Kidney (tissue), 14 donors: ENCODE measurements around the gene AP1G2. TPM values are rescaled to one million over a fixed set of nuclear protein-coding genes. Genes with fewer than 3 reads are reported as not detected.
A peak's percentile ranks its signal among the peaks of the same experiment; 100 is the strongest.

Source experiments
- DNase-seq, 5 donors: peaks; one replicate each; pipeline ENCODE4 v3.0.0-alpha.2; 2013 to 2020
- FAIRE-seq: peaks from 2 replicates; lab custom pipeline; 2012; peaks lifted over from hg19 to GRCh38; lab: Jason Lieb, UNC
- H3K27ac ChIP-seq, 2 donors: one replicate each; pipeline ENCODE4 v1.7.0; 2013; ENCODE audit warnings: low read depth in 2 of 2, low read length in 2 of 2, inconsistent platforms in 1 of 2
- H3K27me3 ChIP-seq: one replicate; pipeline ENCODE4 v1.7.1; 2013; ENCODE audit warnings: low read length, inconsistent platforms; ENCODE audit not compliant: control insufficient read depth, insufficient read depth
- H3K36me3 ChIP-seq, 3 donors: one replicate each; pipeline versions ENCODE4 v1.7.0 to v1.7.1; 2013; ENCODE audit warnings: low read length in 3 of 3, control low read depth in 1 of 3, inconsistent platforms in 1 of 3; ENCODE audit not compliant: insufficient read depth in 3 of 3, control insufficient read depth in 2 of 3
- H3K4me1 ChIP-seq, 3 donors: one replicate each; pipeline versions ENCODE4 v1.7.0 to v1.7.1; 2013; ENCODE audit warnings: low read length in 3 of 3, inconsistent platforms in 1 of 3, low read depth in 1 of 3; ENCODE audit not compliant: control insufficient read depth in 2 of 3, insufficient read depth in 2 of 3
- H3K4me3 ChIP-seq, 3 donors: one replicate each; pipeline versions ENCODE4 v1.7.0 to v1.8.1; 2013; ENCODE audit warnings: low read length in 3 of 3, control low read depth in 1 of 3, inconsistent platforms in 1 of 3
- H3K9ac ChIP-seq, 3 donors: one replicate each; pipeline versions ENCODE4 v1.7.0 to v1.7.1; 2013; ENCODE audit warnings: low read length in 3 of 3, control low read depth in 1 of 3, inconsistent platforms in 1 of 3
- H3K9me3 ChIP-seq, 3 donors: one replicate each; pipeline versions ENCODE4 v1.7.0 to v1.7.1; 2013; ENCODE audit warnings: low read length in 3 of 3, control low read depth in 1 of 3, inconsistent platforms in 1 of 3; ENCODE audit not compliant: control insufficient read depth in 2 of 3, insufficient read depth in 1 of 3
- CTCF ChIP-seq: IDR thresholded peaks from 3 replicates; pipeline ENCODE4 v1.5.1; 2012; ENCODE audit warnings: mild to moderate bottlenecking, moderate library complexity, borderline replicate concordance; ENCODE audit not compliant: insufficient read depth; ENCODE audit errors: extremely low read depth
- intact Hi-C: fragments of 100-400 bp; cut with DNase I; formaldehyde crosslinking; loops from one replicate; pipeline ENCODE4 v1.11.1; 2022
- polyA plus RNA-seq: library from polyadenylated mRNA; stranded (reverse); fragments of 350-450 nt; fragmentation: Illumina TruSeq; extraction: RNeasy Lipid Tissue Mini Kit (QIAGEN cat#74804); gene quantifications from one replicate; pipeline ENCODE4 v1.2.3, GENCODE V29; 2014; ENCODE audit warnings: low read depth, low replicate concordance; ENCODE audit not compliant: insufficient read depth
- total RNA-seq: library from RNA; stranded (reverse); fragmentation: NEBNext Ultra II Directional; extraction: Animal tissue kit (Norgen Biotek cat#: 25700); gene quantifications from one replicate; pipeline ENCODE4 v1.2.1, GENCODE V29; 2021
- donor health status: control.
- donor health status: control.
- donor health status: control.
- donor health status: control.
- donor health status: control.
- donor health status: DM: yes; HTN: yes; CAD: no.
- donor health status: Normal renal cell carcinoma (clear cell type).

The AP1G2 gene
- total and polyA plus RNA-seq, 2 donors from 2014 or later = 56.7 to 123 TPM

- Histone ChIP-seq H3K27ac (no peak overlapping the region), H3K9me3 (no peaks in the 10 kb centered on the region), H3K36me3 (peaks cover 0 to 17% (median 9%) of the 10 kb centered on the region in 3 donors), H3K9ac (no peak overlapping the region), H3K4me1 (peaks cover 2 to 13% (median 6%) of the 10 kb centered on the region in 3 donors), H3K27me3 (no peaks in the 10 kb centered on the region), H3K4me3 (no peak overlapping the region)
- no peak for TF ChIP-seq CTCF
- FAIRE-seq (no peak), DNase-seq (peak in 1 of 5 donors; percentile 62)
- intact Hi-C loops = no loop called here
Measured at GRCh38 chr14:23565626-23566025, 2.0 kb downstream of the AP1G2 start.

GRCh38 chr14:23564876-23565275, 2.7 kb downstream of the AP1G2 start:
- TF ChIP-seq CTCF = no peak
- H3K27me3 ChIP-seq = no peaks in the 10 kb centered on the region
- no peak for FAIRE-seq
- DNase-seq = peak in 1 of 5 donors; percentile 49
- no peak overlapping the region for H3K4me3 ChIP-seq
- H3K27ac ChIP-seq = no peak overlapping the region
- peaks cover 2 to 13% (median 6%) of the 10 kb centered on the region in 3 donors for H3K4me1 ChIP-seq
- no peaks in the 10 kb centered on the region for H3K9me3 ChIP-seq
- peaks cover 2 to 17% (median 14%) of the 10 kb centered on the region in 3 donors for H3K36me3 ChIP-seq
- intact Hi-C loops = loop anchor here (5.0 kb wide), 1 partner anchor 93 kb away; no protein-coding TSS in a partner anchor
- no peak overlapping the region for H3K9ac ChIP-seq

GRCh38 chr14:23564181-23564812, 3.3 kb downstream of the AP1G2 start:
- DNase-seq (peak in 2 of 5 donors; percentile 43 to 66), FAIRE-seq (no peak)
- no peak overlapping the region for H3K27ac ChIP-seq
- H3K27me3 ChIP-seq = no peaks in the 10 kb centered on the region
- intact Hi-C loops = loop anchor here (5.0 kb wide), 1 partner anchor 92 kb away; no protein-coding TSS in a partner anchor
- H3K9me3 ChIP-seq = no peaks in the 10 kb centered on the region
- H3K4me3 ChIP-seq = no peak overlapping the region
- H3K4me1 ChIP-seq = peaks cover 2 to 10% (median 6%) of the 10 kb centered on the region in 3 donors
- TF ChIP-seq CTCF = no peak
- peaks cover 2 to 17% (median 16%) of the 10 kb centered on the region in 3 donors for H3K36me3 ChIP-seq
- no peak overlapping the region for H3K9ac ChIP-seq
